H1 (cell line): ENCODE data around the gene RAB7B. TPM values are rescaled to one million over a fixed set of nuclear protein-coding genes. Genes with fewer than 3 reads are reported as not detected.

Experiments
- CHD2 ChIP-seq: IDR thresholded peaks from 2 replicates; pipeline ENCODE4 v1.6.1; 2012; ENCODE audit warnings: low read length, improper control_type of control experiment
- HDAC6 ChIP-seq: IDR thresholded peaks from one replicate; pipeline ENCODE4 v1.7.1; 2012; ENCODE audit warnings: low read depth, mild to moderate bottlenecking, inconsistent platforms, low read length, moderate library complexity
- RBBP5 ChIP-seq: IDR thresholded peaks from 2 replicates; pipeline ENCODE4 v1.7.1; 2012; ENCODE audit warnings: low read depth, mild to moderate bottlenecking, inconsistent platforms, low read length, moderate library complexity, borderline replicate concordance
- SRF ChIP-seq: IDR thresholded peaks from 2 replicates; pipeline ENCODE4 v1.6.1; 2011; ENCODE audit warnings: mild to moderate bottlenecking, low read depth, low read length, moderate library complexity
- polyA plus RNA-seq, 7 experiments: library from polyadenylated mRNA; depleted of rRNA in 3 of 7; stranded (reverse) in 5 of 7; unstranded in 2 of 7; fragments of >200 nt in 5 of 7; fragments of 200-250 nt in 2 of 7; gene quantifications; 1 replicate in 5 of 7; 2 replicates in 1 of 7; 4 replicates in 1 of 7; pipeline versions ENCODE4 v1.2.1 to v1.2.3, GENCODE V29; 2011 to 2013; ENCODE audit warnings: missing spikeins in 2 of 7, mixed read lengths in 2 of 7
- total RNA-seq: library from RNA; stranded (reverse); fragmentation: NEBNext Ultra II Directional; extraction: Animal tissue kit (Norgen Biotek cat#: 25700); gene quantifications from 2 replicates; pipeline ENCODE4 v1.2.1, GENCODE V29; 2021

The RAB7B gene
- total and polyA plus RNA-seq, 2 of the 8 experiments (the other 6 are each of a cell fraction or from before 2014, with no cell fraction given), result 0.05 TPM; not detected in 1

GRCh38 chr1:205961405-205961804 is 41.8 kb downstream of the RAB7B start (continued):
- TF ChIP-seq RBBP5, result no peak
- TF ChIP-seq CHD2, result no peak
- no peak for TF ChIP-seq SRF
- no peak for TF ChIP-seq HDAC6
